SK-N-SH (cell line): Measurements from ENCODE around the gene TK2. TPM values are rescaled to one million over a fixed set of nuclear protein-coding genes. Genes with fewer than 3 reads are reported as not detected.

Experiments used
- CTCF ChIA-PET: fragments of 300-600, 350-600 bp; formaldehyde crosslinking; extraction: SDS; loops from one replicate; lab custom pipeline; 2021; lab: Yijun Ruan, JAX
- POLR2A ChIA-PET: fragments of 350-600 bp; sonication (Branson Sonifier 250); formaldehyde crosslinking; extraction: SDS; loops from one replicate; lab custom pipeline; 2020; ENCODE audit warnings: antibody characterized with exemption, inconsistent platforms; lab: Yijun Ruan, JAX
- DNase-seq: peaks from one replicate; pipeline ENCODE4 v3.0.0; 2012
- H2AFZ ChIP-seq: fragments of 200-600 bp; sonication (generic); 2 replicates; pipeline ENCODE4 v1.8.1; 2016; ENCODE audit warnings: antibody characterized with exemption, mild to moderate bottlenecking, low read depth
- H3F3A ChIP-seq: fragments of 200-600 bp; sonication (generic); replicated peaks from 2 replicates; pipeline ENCODE3; 2016; ENCODE audit warnings: antibody characterized with exemption, mild to moderate bottlenecking; ENCODE audit not compliant: insufficient read depth
- H3K27ac ChIP-seq, 2 experiments: fragments of 200-500 bp in 1 of 2; fragments of 200-600 bp in 1 of 2; sonication (Bioruptor generic) in 1 of 2; sonication (generic), shearing (Covaris generic) in 1 of 2; 2 replicates each; pipeline versions ENCODE4 v1.5.1 to v1.6.1; 2014 to 2016; ENCODE audit warnings: low read depth in 2 of 2, inconsistent platforms in 1 of 2, low read length in 1 of 2, mild to moderate bottlenecking in 1 of 2, mixed read lengths in 1 of 2
- H3K27me3 ChIP-seq: fragments of 200-600 bp; sonication (generic), shearing (Covaris generic); 2 replicates; pipeline ENCODE4 v1.6.1; 2016; ENCODE audit warnings: mixed run types; ENCODE audit not compliant: insufficient read depth
- H3K36me3 ChIP-seq, 2 experiments: fragments of 200-500 bp in 1 of 2; fragments of 200-600 bp in 1 of 2; sonication (Bioruptor generic) in 1 of 2; sonication (generic) in 1 of 2; replicated peaks in 1 of 2; 2 replicates each; pipeline versions ENCODE3 to v1.5.1; 2014 to 2016; ENCODE audit warnings: low read length in 1 of 2, mild to moderate bottlenecking in 1 of 2; ENCODE audit not compliant: insufficient read depth in 2 of 2, control insufficient read depth in 1 of 2
- H3K4me1 ChIP-seq, 2 experiments: fragments of 200-500 bp in 1 of 2; fragments of 200-600 bp in 1 of 2; sonication (Bioruptor generic) in 1 of 2; sonication (generic), shearing (Covaris generic) in 1 of 2; 2 replicates each; pipeline versions ENCODE4 v1.5.1 to v1.6.1; 2014 to 2016; ENCODE audit warnings: low read depth in 1 of 2, low read length in 1 of 2, mixed run types in 1 of 2; ENCODE audit not compliant: insufficient read depth in 2 of 2, control insufficient read depth in 1 of 2
- H3K4me2 ChIP-seq: fragments of 200-600 bp; sonication (generic), shearing (Covaris generic); 2 replicates; pipeline ENCODE4 v1.6.1; 2017; ENCODE audit warnings: mixed run types
- H3K4me3 ChIP-seq, 2 experiments: fragments of 200-500 bp in 1 of 2; fragments of 200-600 bp in 1 of 2; sonication (Bioruptor generic) in 1 of 2; sonication (generic), shearing (Covaris generic) in 1 of 2; 2 replicates each; pipeline versions ENCODE4 v1.5.1 to v1.8.1; 2014 to 2016; ENCODE audit warnings: low read depth in 2 of 2, inconsistent platforms in 1 of 2, low read length in 1 of 2, mild to moderate bottlenecking in 1 of 2, mixed read lengths in 1 of 2, moderate library complexity in 1 of 2
- H3K79me2 ChIP-seq: fragments of 200-600 bp; sonication (generic); 2 replicates; pipeline ENCODE4 v1.8.1; 2017; ENCODE audit warnings: mild to moderate bottlenecking; ENCODE audit not compliant: insufficient read depth
- H3K9ac ChIP-seq: fragments of 200-600 bp; sonication (generic); 2 replicates; pipeline ENCODE4 v1.6.1; 2017; ENCODE audit warnings: mixed run types
- H3K9me2 ChIP-seq: fragments of 200-600 bp; sonication (generic); 2 replicates; pipeline ENCODE4 v1.6.1; 2017; ENCODE audit warnings: mixed run types
- H3K9me3 ChIP-seq: fragments of 200-600 bp; sonication (generic); 2 replicates; pipeline ENCODE4 v1.6.1; 2017; ENCODE audit warnings: mixed run types, mild to moderate bottlenecking, moderate library complexity
- H4K20me1 ChIP-seq: fragments of 200-600 bp; sonication (generic); 2 replicates; pipeline ENCODE4 v1.6.1; 2017; ENCODE audit warnings: mild to moderate bottlenecking, mixed run types; ENCODE audit not compliant: insufficient read depth
- EZH2phosphoT487 ChIP-seq: fragments of 200-600 bp; sonication (generic); IDR thresholded peaks from 2 replicates; pipeline ENCODE4 v1.6.1; 2017; ENCODE audit warnings: low read depth, mixed run types, mild to moderate bottlenecking, antibody characterized with exemption, moderate library complexity, borderline replicate concordance
- FOSL2 ChIP-seq: IDR thresholded peaks from 2 replicates; pipeline ENCODE4 v1.4.0; 2012; ENCODE audit warnings: low read depth, mild to moderate bottlenecking, moderate library complexity, borderline replicate concordance
- GABPA ChIP-seq: IDR thresholded peaks from 2 replicates; pipeline ENCODE4 v1.4.0; 2012; ENCODE audit warnings: low read depth, mild to moderate bottlenecking
- RAD21 ChIP-seq: IDR thresholded peaks from 2 replicates; pipeline ENCODE4 v1.6.1; 2012; ENCODE audit warnings: mild to moderate bottlenecking, low read length
- SIN3A ChIP-seq: IDR thresholded peaks from 2 replicates; pipeline ENCODE4 v1.6.1; 2012; ENCODE audit warnings: low read depth, mild to moderate bottlenecking, low read length, moderate library complexity, borderline replicate concordance
- SMC3 ChIP-seq: IDR thresholded peaks from 2 replicates; pipeline ENCODE4 v1.6.1; 2012; ENCODE audit warnings: low read depth, low read length, improper control_type of control experiment
- TCF12 ChIP-seq: IDR thresholded peaks from 2 replicates; pipeline ENCODE4 v1.4.0; 2012
- WGBS: methylation state at CpG from one replicate; pipeline ENCODE4 v1.1.6; 2017; ENCODE audit warnings: low lambda C conversion rate; 5-methylcytosine and 5-hydroxymethylcytosine counted together
- polyA plus RNA-seq, 3 experiments: library from polyadenylated mRNA; depleted of rRNA; stranded (reverse); fragments of >200 nt; gene quantifications; 2 replicates each; pipeline ENCODE4 v1.2.3, GENCODE V29; 2012
- TF ChIP-seq, protein P1 (sequence below): IDR thresholded peaks from 2 replicates; pipeline ENCODE4 v1.6.1; 2012; ENCODE audit warnings: mild to moderate bottlenecking, low read depth, low read length, moderate library complexity
- TF ChIP-seq, protein P2 (sequence below): IDR thresholded peaks from 2 replicates; pipeline ENCODE4; 2012
- TF ChIP-seq, protein P3 (sequence below): fragments of 200-600 bp; sonication (generic); IDR thresholded peaks from 2 replicates; pipeline ENCODE4 v1.6.1; 2017; ENCODE audit warnings: antibody characterized with exemption, mild to moderate bottlenecking, moderate library complexity
- TF ChIP-seq, protein P4 (sequence below): fragments of 150-350 bp; IDR thresholded peaks from 2 replicates; pipeline ENCODE4 v1.6.1; 2016; ENCODE audit warnings: mild to moderate bottlenecking, low read depth, low read length
- TF ChIP-seq, protein P5 (sequence below): IDR thresholded peaks from 2 replicates; pipeline ENCODE4 v1.4.0; 2012; ENCODE audit warnings: low read depth
- TF ChIP-seq, protein P6 (sequence below): IDR thresholded peaks from 2 replicates; pipeline ENCODE4 v1.4.0; 2012; ENCODE audit warnings: low read depth, borderline replicate concordance

The TK2 gene
- polyA plus RNA-seq, 1 of the 3 experiments (the other 2 are of a cell fraction) = 25.2 TPM

DNA sequence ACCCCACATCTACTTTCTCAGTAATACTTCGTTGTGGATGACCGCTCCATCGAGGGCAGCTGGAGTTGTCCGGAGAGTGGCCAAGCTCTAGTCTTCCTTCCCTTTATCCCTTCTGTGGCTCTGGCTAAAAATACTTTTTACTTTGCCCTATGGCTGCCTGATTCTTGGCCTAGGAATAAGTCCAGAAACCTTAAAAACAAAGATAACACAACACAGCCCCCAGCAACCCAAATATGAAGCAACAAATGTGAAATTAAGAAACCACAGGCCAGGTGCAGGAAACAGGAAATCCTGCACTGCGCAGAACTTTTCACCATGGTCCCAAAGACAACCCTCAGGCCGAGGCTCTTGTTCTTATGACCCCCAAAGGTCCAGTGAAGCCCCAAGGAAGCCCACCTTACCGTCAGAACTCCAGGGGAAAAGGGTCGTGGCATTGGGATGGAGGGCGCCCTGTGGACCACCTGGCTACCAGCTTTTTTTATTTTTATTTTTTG is 26.0 kb downstream of the TK2 start (continued):
- TF ChIP-seq, protein P1, sequence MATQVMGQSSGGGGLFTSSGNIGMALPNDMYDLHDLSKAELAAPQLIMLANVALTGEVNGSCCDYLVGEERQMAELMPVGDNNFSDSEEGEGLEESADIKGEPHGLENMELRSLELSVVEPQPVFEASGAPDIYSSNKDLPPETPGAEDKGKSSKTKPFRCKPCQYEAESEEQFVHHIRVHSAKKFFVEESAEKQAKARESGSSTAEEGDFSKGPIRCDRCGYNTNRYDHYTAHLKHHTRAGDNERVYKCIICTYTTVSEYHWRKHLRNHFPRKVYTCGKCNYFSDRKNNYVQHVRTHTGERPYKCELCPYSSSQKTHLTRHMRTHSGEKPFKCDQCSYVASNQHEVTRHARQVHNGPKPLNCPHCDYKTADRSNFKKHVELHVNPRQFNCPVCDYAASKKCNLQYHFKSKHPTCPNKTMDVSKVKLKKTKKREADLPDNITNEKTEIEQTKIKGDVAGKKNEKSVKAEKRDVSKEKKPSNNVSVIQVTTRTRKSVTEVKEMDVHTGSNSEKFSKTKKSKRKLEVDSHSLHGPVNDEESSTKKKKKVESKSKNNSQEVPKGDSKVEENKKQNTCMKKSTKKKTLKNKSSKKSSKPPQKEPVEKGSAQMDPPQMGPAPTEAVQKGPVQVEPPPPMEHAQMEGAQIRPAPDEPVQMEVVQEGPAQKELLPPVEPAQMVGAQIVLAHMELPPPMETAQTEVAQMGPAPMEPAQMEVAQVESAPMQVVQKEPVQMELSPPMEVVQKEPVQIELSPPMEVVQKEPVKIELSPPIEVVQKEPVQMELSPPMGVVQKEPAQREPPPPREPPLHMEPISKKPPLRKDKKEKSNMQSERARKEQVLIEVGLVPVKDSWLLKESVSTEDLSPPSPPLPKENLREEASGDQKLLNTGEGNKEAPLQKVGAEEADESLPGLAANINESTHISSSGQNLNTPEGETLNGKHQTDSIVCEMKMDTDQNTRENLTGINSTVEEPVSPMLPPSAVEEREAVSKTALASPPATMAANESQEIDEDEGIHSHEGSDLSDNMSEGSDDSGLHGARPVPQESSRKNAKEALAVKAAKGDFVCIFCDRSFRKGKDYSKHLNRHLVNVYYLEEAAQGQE = no peak
- TF ChIP-seq EZH2phosphoT487 = no peak
- no peak for TF ChIP-seq GABPA
- TF ChIP-seq, protein P2, sequence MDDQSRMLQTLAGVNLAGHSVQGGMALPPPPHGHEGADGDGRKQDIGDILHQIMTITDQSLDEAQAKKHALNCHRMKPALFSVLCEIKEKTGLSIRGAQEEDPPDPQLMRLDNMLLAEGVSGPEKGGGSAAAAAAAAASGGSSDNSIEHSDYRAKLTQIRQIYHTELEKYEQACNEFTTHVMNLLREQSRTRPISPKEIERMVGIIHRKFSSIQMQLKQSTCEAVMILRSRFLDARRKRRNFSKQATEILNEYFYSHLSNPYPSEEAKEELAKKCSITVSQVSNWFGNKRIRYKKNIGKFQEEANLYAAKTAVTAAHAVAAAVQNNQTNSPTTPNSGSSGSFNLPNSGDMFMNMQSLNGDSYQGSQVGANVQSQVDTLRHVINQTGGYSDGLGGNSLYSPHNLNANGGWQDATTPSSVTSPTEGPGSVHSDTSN = no peak

DNA sequence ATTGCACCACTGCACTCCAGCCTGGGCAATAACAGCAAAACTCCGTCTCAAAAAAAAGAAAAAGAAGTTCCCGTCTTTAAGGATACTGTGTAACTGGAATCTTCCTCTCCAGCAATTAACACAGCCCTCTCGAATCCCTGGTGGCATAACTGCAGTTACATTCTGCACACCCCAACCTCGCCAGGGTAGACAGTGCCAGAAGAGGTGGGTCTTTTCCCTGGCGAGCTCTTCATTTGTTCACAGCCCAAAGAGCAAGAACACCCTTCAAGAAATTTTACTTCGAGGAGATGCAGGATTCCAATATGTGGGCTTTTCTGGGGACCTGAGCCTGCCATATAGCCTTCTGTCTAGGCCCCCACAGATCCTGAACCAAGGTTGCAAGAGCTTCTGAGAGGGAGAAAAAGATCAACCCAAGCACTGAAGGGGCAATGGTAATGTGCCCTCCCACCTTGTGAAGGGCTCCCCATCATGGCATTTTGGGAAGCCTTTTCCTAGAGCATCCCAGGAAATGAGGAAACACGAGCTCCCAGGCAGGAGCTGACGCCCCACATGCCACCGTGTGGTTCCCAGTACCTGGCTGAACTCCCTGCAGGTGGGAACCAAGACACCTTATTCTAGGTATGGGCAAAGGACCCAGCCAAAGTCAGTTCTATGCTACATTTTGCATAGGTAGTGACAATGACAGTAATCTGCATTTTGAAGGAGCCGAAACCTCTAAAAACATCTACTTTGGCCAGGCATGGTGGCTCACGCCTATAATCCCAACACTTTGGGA is 26.9 kb downstream of the TK2 start:
- H3K27ac ChIP-seq = no peak overlapping the region
- H2AFZ ChIP-seq = no peak overlapping the region
- 93% methylated on average over 8 of the region's 11 CpGs for WGBS
- no peak overlapping the region for H3K4me3 ChIP-seq
- H3K9ac ChIP-seq = no peak overlapping the region
- H3K79me2 ChIP-seq = no peaks in the 10 kb centered on the region
- no peaks in the 10 kb centered on the region for H3K27me3 ChIP-seq
- DNase-seq = no peak
- no peaks in the 10 kb centered on the region for H3K9me3 ChIP-seq
- peaks cover 0 to 14% of the 10 kb centered on the region in 2 experiments for H3K36me3 ChIP-seq
- H4K20me1 ChIP-seq = no peaks in the 10 kb centered on the region
- ChIA-PET POLR2A (no interaction called here), CTCF (interaction anchor here (1.0 to 1.6 kb wide), 3 partner anchors 21 to 116 kb away, joined by 3 to 4 read pairs (median 3); partner anchors contain the start of gene CKLF)
- H3K4me1 ChIP-seq = no peaks in the 10 kb centered on the region
- no peak overlapping the region for H3K4me2 ChIP-seq
- no peaks in the 10 kb centered on the region for H3K9me2 ChIP-seq
- no peaks in the 10 kb centered on the region for H3F3A ChIP-seq
- no peak for TF ChIP-seq SMC3
- TF ChIP-seq TCF12 = no peak
- TF ChIP-seq SIN3A = no peak
- TF ChIP-seq, protein P3, sequence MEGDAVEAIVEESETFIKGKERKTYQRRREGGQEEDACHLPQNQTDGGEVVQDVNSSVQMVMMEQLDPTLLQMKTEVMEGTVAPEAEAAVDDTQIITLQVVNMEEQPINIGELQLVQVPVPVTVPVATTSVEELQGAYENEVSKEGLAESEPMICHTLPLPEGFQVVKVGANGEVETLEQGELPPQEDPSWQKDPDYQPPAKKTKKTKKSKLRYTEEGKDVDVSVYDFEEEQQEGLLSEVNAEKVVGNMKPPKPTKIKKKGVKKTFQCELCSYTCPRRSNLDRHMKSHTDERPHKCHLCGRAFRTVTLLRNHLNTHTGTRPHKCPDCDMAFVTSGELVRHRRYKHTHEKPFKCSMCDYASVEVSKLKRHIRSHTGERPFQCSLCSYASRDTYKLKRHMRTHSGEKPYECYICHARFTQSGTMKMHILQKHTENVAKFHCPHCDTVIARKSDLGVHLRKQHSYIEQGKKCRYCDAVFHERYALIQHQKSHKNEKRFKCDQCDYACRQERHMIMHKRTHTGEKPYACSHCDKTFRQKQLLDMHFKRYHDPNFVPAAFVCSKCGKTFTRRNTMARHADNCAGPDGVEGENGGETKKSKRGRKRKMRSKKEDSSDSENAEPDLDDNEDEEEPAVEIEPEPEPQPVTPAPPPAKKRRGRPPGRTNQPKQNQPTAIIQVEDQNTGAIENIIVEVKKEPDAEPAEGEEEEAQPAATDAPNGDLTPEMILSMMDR = no peak
- TF ChIP-seq FOSL2 = no peak
- TF ChIP-seq, protein P4, sequence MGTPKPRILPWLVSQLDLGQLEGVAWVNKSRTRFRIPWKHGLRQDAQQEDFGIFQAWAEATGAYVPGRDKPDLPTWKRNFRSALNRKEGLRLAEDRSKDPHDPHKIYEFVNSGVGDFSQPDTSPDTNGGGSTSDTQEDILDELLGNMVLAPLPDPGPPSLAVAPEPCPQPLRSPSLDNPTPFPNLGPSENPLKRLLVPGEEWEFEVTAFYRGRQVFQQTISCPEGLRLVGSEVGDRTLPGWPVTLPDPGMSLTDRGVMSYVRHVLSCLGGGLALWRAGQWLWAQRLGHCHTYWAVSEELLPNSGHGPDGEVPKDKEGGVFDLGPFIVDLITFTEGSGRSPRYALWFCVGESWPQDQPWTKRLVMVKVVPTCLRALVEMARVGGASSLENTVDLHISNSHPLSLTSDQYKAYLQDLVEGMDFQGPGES = no peak
- TF ChIP-seq, protein P5, sequence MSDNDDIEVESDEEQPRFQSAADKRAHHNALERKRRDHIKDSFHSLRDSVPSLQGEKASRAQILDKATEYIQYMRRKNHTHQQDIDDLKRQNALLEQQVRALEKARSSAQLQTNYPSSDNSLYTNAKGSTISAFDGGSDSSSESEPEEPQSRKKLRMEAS = no peak
- TF ChIP-seq, protein P1 = no peak
- TF ChIP-seq, protein P6, sequence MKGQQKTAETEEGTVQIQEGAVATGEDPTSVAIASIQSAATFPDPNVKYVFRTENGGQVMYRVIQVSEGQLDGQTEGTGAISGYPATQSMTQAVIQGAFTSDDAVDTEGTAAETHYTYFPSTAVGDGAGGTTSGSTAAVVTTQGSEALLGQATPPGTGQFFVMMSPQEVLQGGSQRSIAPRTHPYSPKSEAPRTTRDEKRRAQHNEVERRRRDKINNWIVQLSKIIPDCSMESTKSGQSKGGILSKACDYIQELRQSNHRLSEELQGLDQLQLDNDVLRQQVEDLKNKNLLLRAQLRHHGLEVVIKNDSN = no peak
- TF ChIP-seq, protein P2 = no peak
- no peak for TF ChIP-seq RAD21
